Activated CD4-positive, CD25-positive, alpha-beta regulatory T cell (primary cell): Measurements from ENCODE around the gene TLE1.
"Not testable (repeated sequence)": the region's sequence is repeated elsewhere in the genome, so short reads cannot be mapped to it uniquely, and the experiment has no call there.

Source experiments
- DNase-seq, 4 experiments: peaks; one replicate each; lab custom pipeline; 2025; lab: John Stamatoyannopoulos, UW

The TLE1 gene

GRCh38 chr9:81652058-81652687 lies 37.2 kb downstream of the TLE1 start:
- DNase-seq: no peak

GRCh38 chr9:81650586-81651515 lies 38.5 kb downstream of the TLE1 start:
- no peak for DNase-seq

GRCh38 chr9:81649475-81650240 lies 39.7 kb downstream of the TLE1 start:
- DNase-seq: no peak

- DNase-seq: no peak
Measured at GRCh38 chr9:81648891-81649290, 40.5 kb downstream of the TLE1 start.

- no peak for DNase-seq
Measured at GRCh38 chr9:81646337-81646736, 43.0 kb downstream of the TLE1 start.

- not testable (repeated sequence) for DNase-seq
Measured at GRCh38 chr9:81644513-81644912, 44.8 kb downstream of the TLE1 start.

GRCh38 chr9:81637276-81637675 lies 52.1 kb downstream of the TLE1 start:
- DNase-seq: no peak

- DNase-seq: no peak
Measured at GRCh38 chr9:81636255-81636599, 53.1 kb downstream of the TLE1 start.

- no peak for DNase-seq
Measured at GRCh38 chr9:81635521-81636254, 53.7 kb downstream of the TLE1 start.

GRCh38 chr9:81634915-81635516 lies 54.3 kb downstream of the TLE1 start:
- no peak for DNase-seq

- no peak for DNase-seq
Measured at GRCh38 chr9:81633952-81634854, 55.1 kb downstream of the TLE1 start.

- no peak for DNase-seq
Measured at GRCh38 chr9:81632599-81632998, 56.7 kb downstream of the TLE1 start.

- no peak for DNase-seq
Measured at GRCh38 chr9:81631218-81631745, 58.1 kb downstream of the TLE1 start.

GRCh38 chr9:81629440-81629839 lies 59.9 kb downstream of the TLE1 start:
- DNase-seq: no peak

- no peak for DNase-seq
Measured at GRCh38 chr9:81628897-81629296, 60.5 kb downstream of the TLE1 start.

GRCh38 chr9:81627481-81627880 lies 61.9 kb downstream of the TLE1 start:
- DNase-seq: no peak

- no peak for DNase-seq
Measured at GRCh38 chr9:81626511-81626910, 62.8 kb downstream of the TLE1 start.

GRCh38 chr9:81625969-81626368 lies 63.4 kb downstream of the TLE1 start:
- no peak for DNase-seq

GRCh38 chr9:81623778-81624177 lies 65.6 kb downstream of the TLE1 start:
- no peak for DNase-seq
